PC-9 (cell line): ENCODE data around the gene CCDC12. TPM values are rescaled to one million over a fixed set of nuclear protein-coding genes. Genes with fewer than 3 reads are reported as not detected.
A peak's percentile ranks its signal among the peaks of the same experiment; 100 is the strongest.

Source experiments
- BruUV-seq: library from RNA; stranded (reverse); fragments of 400-500 nt; replicated peaks from 2 replicates; lab custom pipeline; 2021; lab: Mats Ljungman, UMichigan
- CTCF ChIA-PET: fragments of 300-600 bp; sonication (Branson Sonifier 250); formaldehyde crosslinking; loops from one replicate; lab custom pipeline; 2022; ENCODE audit warnings: antibody characterized with exemption; lab: Charles Lee
- POLR2A ChIA-PET: fragments of 300-600 bp; sonication (Branson Sonifier 250); formaldehyde crosslinking; loops from one replicate; lab custom pipeline; 2022; ENCODE audit warnings: antibody characterized with exemption; ENCODE audit not compliant: unreplicated experiment; lab: Charles Lee
- DNase-seq, 2 experiments: peaks; one replicate each; pipeline versions ENCODE4 v3.0.0 to v3.0.0-alpha.2; 2015 to 2022; ENCODE audit warnings: mixed read lengths in 1 of 2
- H2AFZ ChIP-seq: fragments of 200-600 bp; sonication (generic); 2 replicates; pipeline ENCODE4 v1.8.1; 2017; ENCODE audit warnings: antibody characterized with exemption
- H3F3A ChIP-seq: fragments of 200-600 bp; sonication (generic); 2 replicates; pipeline ENCODE4 v1.8.1; 2017; ENCODE audit warnings: antibody characterized with exemption, mild to moderate bottlenecking, low read depth; ENCODE audit not compliant: insufficient read depth
- H3K27ac ChIP-seq: fragments of 200-600 bp; sonication (generic); 2 replicates; pipeline ENCODE4 v1.6.1; 2016; ENCODE audit warnings: mixed run types
- H3K27me3 ChIP-seq: fragments of 200-600 bp; sonication (generic); 2 replicates; pipeline ENCODE4 v1.6.1; 2016; ENCODE audit warnings: low read depth, mixed run types; ENCODE audit not compliant: insufficient read depth
- H3K36me3 ChIP-seq: fragments of 200-600 bp; sonication (generic); 2 replicates; pipeline ENCODE4 v1.6.1; 2016; ENCODE audit warnings: low read depth, mixed run types
- H3K4me1 ChIP-seq: fragments of 200-600 bp; sonication (generic); replicated peaks from 2 replicates; pipeline ENCODE4 v1.6.1; 2016; ENCODE audit warnings: mixed run types; ENCODE audit not compliant: insufficient read depth
- H3K4me2 ChIP-seq: fragments of 200-600 bp; sonication (generic); 2 replicates; pipeline ENCODE4 v1.6.1; 2017; ENCODE audit warnings: mixed run types
- H3K4me3 ChIP-seq: fragments of 200-600 bp; sonication (generic); 2 replicates; pipeline ENCODE4 v1.6.1; 2016; ENCODE audit warnings: mixed run types
- H3K79me2 ChIP-seq: fragments of 200-600 bp; sonication (generic); 2 replicates; pipeline ENCODE4 v1.6.1; 2017; ENCODE audit warnings: low read depth, mixed run types
- H3K9me2 ChIP-seq: fragments of 200-600 bp; sonication (generic); 2 replicates; pipeline ENCODE4 v1.8.1; 2017; ENCODE audit warnings: mild to moderate bottlenecking; ENCODE audit not compliant: insufficient read depth
- H3K9me3 ChIP-seq: fragments of 200-600 bp; sonication (generic); 2 replicates; pipeline ENCODE4 v1.8.1; 2016; ENCODE audit warnings: low read depth; ENCODE audit not compliant: insufficient read depth
- H4K20me1 ChIP-seq: fragments of 200-600 bp; sonication (generic); 2 replicates; pipeline ENCODE4 v1.8.1; 2017; ENCODE audit not compliant: insufficient read depth
- CTCF ChIP-seq: fragments of 200-600 bp; sonication (generic); conservative IDR thresholded peaks from 2 replicates; pipeline ENCODE4 v1.6.1; 2017; ENCODE audit warnings: mixed run types, antibody characterized with exemption, mild to moderate bottlenecking, moderate library complexity
- EZH2 ChIP-seq: fragments of 200-600 bp; sonication (generic); IDR thresholded peaks from 2 replicates; pipeline ENCODE4 v1.8.0; 2017; ENCODE audit warnings: antibody characterized with exemption, low read depth
- intact Hi-C: fragments of 100-400 bp; cut with micrococcal nuclease; formaldehyde crosslinking; loops from one replicate; pipeline ENCODE4 v1.10.0; 2022; ENCODE audit not compliant: unreplicated experiment
- total RNA-seq: library from RNA; stranded (reverse); gene quantifications from 2 replicates; pipeline ENCODE4 v1.2.3, GENCODE V29; 2021

CCDC12 gene
- total RNA-seq, 1 experiment from 2014 or later: 39.3 TPM

- intact Hi-C loops: loop anchor here (10.0 kb wide), 1 partner anchor 402 kb away; no protein-coding TSS in a partner anchor
- Histone ChIP-seq H3K4me1 (no peaks in the 10 kb centered on the region), H3K4me2 (no peak overlapping the region), H4K20me1 (peaks cover 5% of the 10 kb centered on the region; the same call in 1 of the 2 replicates), H3K4me3 (no peak overlapping the region), H3K79me2 (peaks cover 13% of the 10 kb centered on the region), H3K36me3 (peaks cover 15% of the 10 kb centered on the region), H3K9me2 (no peaks in the 10 kb centered on the region), H3K27me3 (no peaks in the 10 kb centered on the region), H2AFZ (no peak overlapping the region), H3K9me3 (peaks cover 4% of the 10 kb centered on the region; the same call in 1 of the 2 replicates), H3F3A (no peaks in the 10 kb centered on the region; the same call in 1 of the 2 replicates), H3K27ac (no peak overlapping the region)
- CTCF ChIA-PET: interaction anchor here (0.5 kb wide), 1 partner anchor 20 kb away, joined by 6 read pairs; no protein-coding TSS in a partner anchor
- POLR2A ChIA-PET: no interaction called here
- DNase-seq: no peak
- TF ChIP-seq EZH2: no peak
- no peak for TF ChIP-seq CTCF
- BruUV-seq: no TSS peak
Observed at GRCh38 chr3:46922426-46922825, 54.1 kb downstream of the CCDC12 start.

- H3K27ac ChIP-seq: no peak overlapping the region
- no peak overlapping the region for H2AFZ ChIP-seq
- peaks cover 8% of the 10 kb centered on the region; the same call in 1 of the 2 replicates for H3K79me2 ChIP-seq
- TSS peak; percentile 17 for BruUV-seq
- intact Hi-C loops: loop anchor here (10.0 kb wide), 1 partner anchor 403 kb away; no protein-coding TSS in a partner anchor
- no peak overlapping the region for H3K4me3 ChIP-seq
- no peaks in the 10 kb centered on the region for H3K27me3 ChIP-seq
- H3K4me1 ChIP-seq: no peaks in the 10 kb centered on the region
- H4K20me1 ChIP-seq: peaks cover 5% of the 10 kb centered on the region; the same call in 1 of the 2 replicates
- peaks cover 15% of the 10 kb centered on the region for H3K36me3 ChIP-seq
- DNase-seq: no peak
- H3K4me2 ChIP-seq: no peak overlapping the region
- ChIA-PET POLR2A (no interaction called here), CTCF (no interaction called here)
- H3F3A ChIP-seq: peaks cover under 1% of the 10 kb centered on the region; the same call in 1 of the 2 replicates
- peaks cover 7% of the 10 kb centered on the region; the same call in 1 of the 2 replicates for H3K9me3 ChIP-seq
- TF ChIP-seq CTCF (no peak), EZH2 (no peak)
- H3K9me2 ChIP-seq: no peaks in the 10 kb centered on the region
Observed at GRCh38 chr3:46921871-46922271, 54.7 kb downstream of the CCDC12 start.

GRCh38 chr3:46921041-46921440, 55.5 kb downstream of the CCDC12 start:
- no peaks in the 10 kb centered on the region for H3K79me2 ChIP-seq
- TF ChIP-seq EZH2: no peak
- no peak for TF ChIP-seq CTCF
- ChIA-PET POLR2A (no interaction called here), CTCF (no interaction called here)
- intact Hi-C loops: loop anchor here (10.0 kb wide), 1 partner anchor 404 kb away; no protein-coding TSS in a partner anchor
- no peak overlapping the region for H3K4me2 ChIP-seq
- no peak overlapping the region for H3K27ac ChIP-seq
- H3K4me1 ChIP-seq: no peaks in the 10 kb centered on the region
- H3K9me2 ChIP-seq: no peaks in the 10 kb centered on the region
- H3K9me3 ChIP-seq: peaks cover 7% of the 10 kb centered on the region; the same call in 1 of the 2 replicates
- no peak for DNase-seq
- peaks cover 8% of the 10 kb centered on the region; the same call in 1 of the 2 replicates for H3F3A ChIP-seq
- BruUV-seq: no TSS peak
- no peak overlapping the region for H3K4me3 ChIP-seq
- peaks cover 3% of the 10 kb centered on the region; the same call in 1 of the 2 replicates for H4K20me1 ChIP-seq
- peaks cover 15% of the 10 kb centered on the region for H3K36me3 ChIP-seq
- H3K27me3 ChIP-seq: no peaks in the 10 kb centered on the region
- no peak overlapping the region for H2AFZ ChIP-seq
